Thyroid gland (tissue), 4 donors: ENCODE data around the gene SLC38A3.

Experiments
- POLR2A ChIP-seq, 2 donors: fragments of 450-650 bp; IDR thresholded peaks; one replicate each; pipeline ENCODE4 v1.6.1; 2017; ENCODE audit warnings: antibody characterized with exemption in 2 of 2, mild to moderate bottlenecking in 2 of 2, moderate library complexity in 1 of 2
- TF ChIP-seq, protein P1 (sequence below), 6 experiments: fragments of 200-600 bp in 3 of 6; fragments of 450-650 bp in 3 of 6; sonication (generic) in 3 of 6; IDR thresholded peaks; one replicate each; pipeline ENCODE4 v1.5.1; 2016 to 2019; ENCODE audit warnings: antibody characterized with exemption in 6 of 6, mild to moderate bottlenecking in 2 of 6, inconsistent platforms in 1 of 6, moderate library complexity in 1 of 6

DNA sequence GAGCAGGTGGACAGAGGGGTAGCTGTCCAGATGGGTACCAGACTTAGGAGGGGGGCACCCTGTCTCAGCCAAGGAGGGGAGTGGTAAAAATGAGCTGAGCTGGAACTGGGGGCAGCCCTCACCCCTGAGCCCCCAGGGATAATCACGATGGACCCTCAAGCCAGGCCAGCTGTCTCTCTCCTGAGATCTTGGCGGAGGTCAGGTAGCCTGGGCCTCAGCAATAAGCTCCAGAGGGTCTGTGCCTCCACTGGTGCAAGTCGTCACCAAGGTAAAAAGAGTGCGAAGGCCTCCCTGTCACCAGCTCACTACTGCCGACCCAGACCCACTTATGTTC lies 5.1 kb downstream of the SLC38A3 start:
- no peak for TF ChIP-seq POLR2A (IDR thresholded peaks at IDR 0.05)
- TF ChIP-seq, protein P1, sequence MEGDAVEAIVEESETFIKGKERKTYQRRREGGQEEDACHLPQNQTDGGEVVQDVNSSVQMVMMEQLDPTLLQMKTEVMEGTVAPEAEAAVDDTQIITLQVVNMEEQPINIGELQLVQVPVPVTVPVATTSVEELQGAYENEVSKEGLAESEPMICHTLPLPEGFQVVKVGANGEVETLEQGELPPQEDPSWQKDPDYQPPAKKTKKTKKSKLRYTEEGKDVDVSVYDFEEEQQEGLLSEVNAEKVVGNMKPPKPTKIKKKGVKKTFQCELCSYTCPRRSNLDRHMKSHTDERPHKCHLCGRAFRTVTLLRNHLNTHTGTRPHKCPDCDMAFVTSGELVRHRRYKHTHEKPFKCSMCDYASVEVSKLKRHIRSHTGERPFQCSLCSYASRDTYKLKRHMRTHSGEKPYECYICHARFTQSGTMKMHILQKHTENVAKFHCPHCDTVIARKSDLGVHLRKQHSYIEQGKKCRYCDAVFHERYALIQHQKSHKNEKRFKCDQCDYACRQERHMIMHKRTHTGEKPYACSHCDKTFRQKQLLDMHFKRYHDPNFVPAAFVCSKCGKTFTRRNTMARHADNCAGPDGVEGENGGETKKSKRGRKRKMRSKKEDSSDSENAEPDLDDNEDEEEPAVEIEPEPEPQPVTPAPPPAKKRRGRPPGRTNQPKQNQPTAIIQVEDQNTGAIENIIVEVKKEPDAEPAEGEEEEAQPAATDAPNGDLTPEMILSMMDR (IDR thresholded peaks at IDR 0.05) = no peak
